Measurements from ENCODE around the gene ENTPD5.

ENTPD5 gene

GRCh38 chr14:74048281-74048680 lies 29.2 kb upstream of the ENTPD5 start:
- DNase-seq (ENCODE audit: low read depth, low spot score): peak; percentile 5
- TF ChIP-seq, protein P1, sequence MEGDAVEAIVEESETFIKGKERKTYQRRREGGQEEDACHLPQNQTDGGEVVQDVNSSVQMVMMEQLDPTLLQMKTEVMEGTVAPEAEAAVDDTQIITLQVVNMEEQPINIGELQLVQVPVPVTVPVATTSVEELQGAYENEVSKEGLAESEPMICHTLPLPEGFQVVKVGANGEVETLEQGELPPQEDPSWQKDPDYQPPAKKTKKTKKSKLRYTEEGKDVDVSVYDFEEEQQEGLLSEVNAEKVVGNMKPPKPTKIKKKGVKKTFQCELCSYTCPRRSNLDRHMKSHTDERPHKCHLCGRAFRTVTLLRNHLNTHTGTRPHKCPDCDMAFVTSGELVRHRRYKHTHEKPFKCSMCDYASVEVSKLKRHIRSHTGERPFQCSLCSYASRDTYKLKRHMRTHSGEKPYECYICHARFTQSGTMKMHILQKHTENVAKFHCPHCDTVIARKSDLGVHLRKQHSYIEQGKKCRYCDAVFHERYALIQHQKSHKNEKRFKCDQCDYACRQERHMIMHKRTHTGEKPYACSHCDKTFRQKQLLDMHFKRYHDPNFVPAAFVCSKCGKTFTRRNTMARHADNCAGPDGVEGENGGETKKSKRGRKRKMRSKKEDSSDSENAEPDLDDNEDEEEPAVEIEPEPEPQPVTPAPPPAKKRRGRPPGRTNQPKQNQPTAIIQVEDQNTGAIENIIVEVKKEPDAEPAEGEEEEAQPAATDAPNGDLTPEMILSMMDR (IDR thresholded peaks at IDR 0.05; ENCODE audit: low read depth, low read length): peak; percentile 23
- in situ Hi-C loops (cut with HindIII; ENCODE audit: low sequenced_read_pairs): no loop called here
- no peak overlapping the region for H3K4me3 ChIP-seq (ENCODE audit: low read depth, low read length)

- TF ChIP-seq, protein P1 (IDR thresholded peaks at IDR 0.05; ENCODE audit: low read depth, low read length): no peak
- H3K4me3 ChIP-seq (ENCODE audit: low read depth, low read length): no peak overlapping the region
- no peak for DNase-seq (ENCODE audit: low read depth, low spot score)
- in situ Hi-C loops (cut with HindIII; ENCODE audit: low sequenced_read_pairs): no loop called here
Measured at GRCh38 chr14:74045522-74045921, 26.4 kb upstream of the ENTPD5 start.

- no peak for DNase-seq (ENCODE audit: low read depth, low spot score)
- TF ChIP-seq, protein P1 (IDR thresholded peaks at IDR 0.05; ENCODE audit: low read depth, low read length): no peak
- H3K4me3 ChIP-seq (ENCODE audit: low read depth, low read length): no peak overlapping the region
- in situ Hi-C loops (cut with HindIII; ENCODE audit: low sequenced_read_pairs): no loop called here
Measured at GRCh38 chr14:74042296-74042695, 23.2 kb upstream of the ENTPD5 start.

DNA sequence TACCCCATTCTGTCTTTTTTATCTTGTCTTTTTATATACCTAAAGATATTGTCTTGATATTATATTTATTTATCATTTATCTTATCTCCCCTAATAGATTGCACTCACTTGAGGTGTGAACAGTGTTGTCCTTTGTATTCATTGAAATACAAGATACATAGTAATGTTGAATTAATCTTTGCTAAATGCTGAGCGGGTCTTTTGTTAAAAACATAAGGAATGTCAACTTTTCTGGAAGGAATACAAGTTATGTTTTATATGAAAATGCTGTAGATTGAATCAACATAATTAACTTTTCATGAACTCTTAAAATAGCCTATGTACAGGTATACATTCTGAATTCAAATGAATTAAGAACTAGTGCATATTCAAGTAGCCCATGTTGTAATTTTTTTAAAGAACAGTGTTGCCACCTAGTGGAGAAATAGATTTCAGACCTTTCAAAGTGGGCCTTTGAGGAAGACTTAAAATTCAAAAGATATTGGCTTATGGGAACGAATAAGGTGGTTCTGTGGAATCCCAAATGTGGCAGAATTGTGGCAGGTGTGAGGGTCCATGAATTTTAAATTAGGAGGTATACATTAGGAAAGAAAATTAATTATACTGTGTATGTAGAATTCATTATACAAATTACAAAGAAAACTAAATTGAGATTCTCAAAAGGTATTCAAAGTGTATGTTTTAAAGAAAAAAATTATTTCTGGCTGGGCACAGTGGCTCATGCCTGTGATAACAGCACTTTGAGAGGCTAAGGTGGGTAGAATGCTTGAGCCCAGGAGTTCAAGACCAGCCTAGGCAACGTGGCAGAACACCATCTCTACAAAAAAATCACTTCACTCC lies 19.2 kb upstream of the ENTPD5 start:
- DNase-seq (ENCODE audit: low read depth, low spot score): peak; percentile 76
- in situ Hi-C loops (cut with HindIII; ENCODE audit: low sequenced_read_pairs): no loop called here
- TF ChIP-seq, protein P1 (IDR thresholded peaks at IDR 0.05; ENCODE audit: low read depth, low read length): peak; percentile 57
- no peak overlapping the region for H3K4me3 ChIP-seq (ENCODE audit: low read depth, low read length)

DNA sequence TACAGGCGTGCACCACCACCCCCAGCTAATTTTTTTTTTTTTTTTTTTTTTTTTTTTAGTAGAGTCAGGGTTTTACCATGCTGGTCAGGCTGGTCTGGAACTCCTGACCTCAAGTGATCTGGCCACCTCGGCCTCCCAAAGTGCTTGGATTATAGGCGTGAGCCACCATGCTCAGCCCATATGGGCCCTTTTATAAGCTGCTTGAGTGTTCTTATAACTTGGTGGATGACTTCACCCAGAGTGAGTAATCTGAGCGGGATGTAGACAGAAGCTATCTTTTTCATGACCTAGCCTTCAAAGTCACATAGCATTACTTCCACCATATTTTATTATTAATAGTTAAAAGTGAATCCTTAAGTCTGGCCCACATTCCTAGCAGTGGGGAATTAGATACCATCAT lies 16.5 kb upstream of the ENTPD5 start:
- peak; percentile 22 for DNase-seq (ENCODE audit: low read depth, low spot score)
- no peak overlapping the region for H3K4me3 ChIP-seq (ENCODE audit: low read depth, low read length)
- TF ChIP-seq, protein P1 (IDR thresholded peaks at IDR 0.05; ENCODE audit: low read depth, low read length): no peak
- in situ Hi-C loops (cut with HindIII; ENCODE audit: low sequenced_read_pairs): no loop called here

DNA sequence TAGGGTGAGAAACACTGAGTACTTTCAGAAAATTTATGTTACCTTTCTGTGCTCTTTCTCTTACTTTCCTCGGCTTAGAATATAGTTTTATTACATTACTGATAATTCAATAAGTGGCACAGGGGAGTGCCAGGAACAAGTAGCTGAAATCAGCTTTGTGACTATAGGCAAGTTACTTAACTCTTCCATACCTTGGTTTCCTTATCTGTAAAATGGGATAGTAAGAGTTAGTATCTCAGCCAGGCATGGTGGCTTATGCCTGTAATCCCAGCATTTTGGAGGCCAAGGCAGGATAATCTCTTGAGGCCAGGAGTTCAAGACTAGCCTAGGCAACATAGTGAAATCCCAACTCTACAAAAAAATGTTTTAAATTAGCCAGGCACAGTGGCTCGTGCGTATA lies 15.5 kb upstream of the ENTPD5 start:
- in situ Hi-C loops (cut with HindIII; ENCODE audit: low sequenced_read_pairs): no loop called here
- DNase-seq (ENCODE audit: low read depth, low spot score): no peak
- H3K4me3 ChIP-seq (ENCODE audit: low read depth, low read length): no peak overlapping the region
- TF ChIP-seq, protein P1 (IDR thresholded peaks at IDR 0.05; ENCODE audit: low read depth, low read length): no peak

Data from astrocyte of the spinal cord (primary cell).